IPS-18c (cell line): Measurements from ENCODE around the gene LST1.

ENCODE experiments used
- H3K4me3 ChIP-seq: 2 replicates; pipeline ENCODE4 v1.7.0; 2013; ENCODE audit warnings: low read depth, mild to moderate bottlenecking, low read length, moderate library complexity; ENCODE audit not compliant: insufficient read depth
- H3K9me3 ChIP-seq: one replicate; pipeline ENCODE4 v1.6.1; 2013; ENCODE audit warnings: mild to moderate bottlenecking, low read length, moderate library complexity; ENCODE audit not compliant: control insufficient read depth, insufficient read depth

LST1 gene

GRCh38 chr6:31592396-31592771 lies 6.3 kb downstream of the LST1 start:
- Histone ChIP-seq H3K9me3 (no peaks in the 10 kb centered on the region), H3K4me3 (no peak overlapping the region)

- Histone ChIP-seq H3K4me3 (no peak overlapping the region), H3K9me3 (no peaks in the 10 kb centered on the region)
These were observed 10.9 kb downstream of the LST1 start for GRCh38 chr6:31597006-31597405.

- no peak overlapping the region for H3K4me3 ChIP-seq
- H3K9me3 ChIP-seq = no peaks in the 10 kb centered on the region
These were observed 21.2 kb downstream of the LST1 start for GRCh38 chr6:31607317-31607716.

GRCh38 chr6:31609519-31610406 lies 23.7 kb downstream of the LST1 start:
- Histone ChIP-seq H3K9me3 (no peaks in the 10 kb centered on the region), H3K4me3 (no peak overlapping the region)

- H3K4me3 ChIP-seq = no peak overlapping the region
- H3K9me3 ChIP-seq = no peaks in the 10 kb centered on the region
These were observed 24.9 kb downstream of the LST1 start for GRCh38 chr6:31610968-31611367.

GRCh38 chr6:31614075-31614619 lies 28.1 kb downstream of the LST1 start:
- H3K9me3 ChIP-seq = no peaks in the 10 kb centered on the region
- no peak overlapping the region for H3K4me3 ChIP-seq

- no peaks in the 10 kb centered on the region for H3K9me3 ChIP-seq
- H3K4me3 ChIP-seq = no peak within 1 kb of the TSS
These were observed 28.9 kb downstream of the LST1 start, which contains the start of gene AIF1 for GRCh38 chr6:31614684-31615578. AIF1 (plus strand) TSS chr6:31615234; CDS start chr6:31615330, 96 bp downstream.

- Histone ChIP-seq H3K9me3 (no peaks in the 10 kb centered on the region), H3K4me3 (no peak overlapping the region)
These were observed 29.7 kb downstream of the LST1 start for GRCh38 chr6:31615748-31616147.

- no peaks in the 10 kb centered on the region for H3K9me3 ChIP-seq
- no peak overlapping the region for H3K4me3 ChIP-seq
These were observed 30.9 kb downstream of the LST1 start for GRCh38 chr6:31617010-31617409.

GRCh38 chr6:31619805-31620585 lies 33.9 kb downstream of the LST1 start:
- Histone ChIP-seq H3K4me3 (peak overlapping the region; percentile 94), H3K9me3 (no peaks in the 10 kb centered on the region)

GRCh38 chr6:31620586-31621319 lies 34.7 kb downstream of the LST1 start, which contains the start of gene PRRC2A:
PRRC2A (plus strand) TSS chr6:31620715; CDS start chr6:31622790, 2,075 bp downstream.
- peak within 1 kb of the TSS; percentile 96 for H3K4me3 ChIP-seq
- H3K9me3 ChIP-seq = no peaks in the 10 kb centered on the region

GRCh38 chr6:31621320-31621939 lies 35.4 kb downstream of the LST1 start:
- Histone ChIP-seq H3K9me3 (no peaks in the 10 kb centered on the region), H3K4me3 (peak overlapping the region; percentile 96)

- Histone ChIP-seq H3K9me3 (no peaks in the 10 kb centered on the region), H3K4me3 (peak overlapping the region; percentile 96)
These were observed 35.9 kb downstream of the LST1 start for GRCh38 chr6:31621991-31622390.

- H3K9me3 ChIP-seq = no peaks in the 10 kb centered on the region
- H3K4me3 ChIP-seq = peak overlapping the region; percentile 96
These were observed 36.6 kb downstream of the LST1 start for GRCh38 chr6:31622684-31623091.

GRCh38 chr6:31624070-31624469 lies 38.0 kb downstream of the LST1 start:
- H3K4me3 ChIP-seq = no peak overlapping the region
- H3K9me3 ChIP-seq = peaks cover 2% of the 10 kb centered on the region

GRCh38 chr6:31626952-31627351 lies 40.9 kb downstream of the LST1 start:
- H3K9me3 ChIP-seq = peaks cover 2% of the 10 kb centered on the region
- H3K4me3 ChIP-seq = no peak overlapping the region
